GM19455 (cell line): ENCODE data around the gene E2F8.
A peak's percentile ranks its signal among the peaks of the same experiment; 100 is the strongest.
"Not testable (repeated sequence)": the region's sequence is repeated elsewhere in the genome, so short reads cannot be mapped to it uniquely, and the experiment has no call there.

Source experiments
- ATAC-seq: cut with Tn5 transposase; IDR thresholded peaks from one replicate; pipeline ENCODE4 v1.9.1; 2021; ENCODE audit not compliant: unreplicated experiment

E2F8 gene

DNA sequence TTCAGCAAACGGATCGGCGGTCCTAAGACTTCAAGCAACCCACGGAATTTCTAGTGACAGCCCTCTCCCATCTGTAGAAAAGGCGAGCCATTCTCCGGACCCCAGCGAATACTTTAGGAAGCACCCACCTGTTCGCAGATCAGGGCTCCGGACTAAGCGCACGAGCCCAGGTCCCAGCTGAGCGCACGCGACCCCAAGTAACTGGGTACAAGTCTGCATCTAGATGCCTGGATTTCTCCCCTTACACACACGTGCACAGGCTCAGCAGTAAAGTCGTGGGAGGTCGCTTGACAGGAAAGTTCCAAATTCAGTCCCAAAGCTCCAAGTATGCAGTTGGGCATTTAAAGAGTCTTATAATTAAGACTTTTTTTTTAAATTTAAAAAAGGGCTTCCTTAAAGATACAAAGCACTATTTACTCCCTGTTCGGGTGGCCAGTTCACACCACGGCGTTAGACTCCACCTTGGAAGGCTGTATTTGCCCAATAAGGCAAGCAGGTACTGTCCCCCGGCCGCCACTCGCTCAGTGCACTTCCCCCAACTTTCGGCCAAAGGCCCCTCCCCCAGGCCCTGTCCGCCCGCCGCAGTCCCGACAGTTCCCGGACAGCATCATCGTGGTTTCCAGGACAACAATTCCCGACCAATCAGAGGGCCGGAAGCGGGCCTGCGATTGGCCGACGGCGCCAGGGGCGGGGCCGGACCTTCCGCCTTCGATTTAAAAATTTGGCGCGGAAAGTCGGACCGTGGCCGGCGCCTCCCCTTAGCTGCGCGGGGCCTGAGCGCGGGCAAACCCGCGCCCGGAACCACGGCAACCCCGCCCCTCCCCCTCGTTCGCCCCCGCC is at the start of gene E2F8:
Gene E2F8, minus strand, starts transcription at position 526 of the 840 bp plus-strand sequence. CDS start 824 bp downstream, outside the sequence.
- peak; percentile 83 for ATAC-seq

GRCh38 chr11:19290356-19290755 is 49.6 kb upstream of the E2F8 start:
- no peak for ATAC-seq

GRCh38 chr11:19288256-19288655 is 47.5 kb upstream of the E2F8 start:
- ATAC-seq, result no peak

DNA sequence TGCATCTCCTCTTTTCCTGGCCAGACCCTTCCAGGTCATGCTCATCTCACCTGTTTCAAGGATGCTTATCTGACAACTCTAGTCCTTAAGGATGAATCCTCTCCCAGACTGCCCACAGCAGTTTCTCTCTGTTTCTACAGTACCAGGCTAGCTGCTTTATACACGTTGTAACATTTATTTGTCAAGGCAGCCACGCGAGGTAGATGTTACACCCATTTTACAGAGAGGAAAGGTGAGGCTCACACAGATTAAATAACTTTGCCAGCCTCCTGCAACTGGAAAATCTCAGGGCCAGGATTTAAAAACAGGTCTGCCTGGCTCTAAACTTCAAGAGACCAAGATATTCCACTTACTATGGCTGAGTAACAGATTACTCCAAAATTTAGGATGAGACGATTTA is 45.7 kb upstream of the E2F8 start:
- ATAC-seq, result no peak

DNA sequence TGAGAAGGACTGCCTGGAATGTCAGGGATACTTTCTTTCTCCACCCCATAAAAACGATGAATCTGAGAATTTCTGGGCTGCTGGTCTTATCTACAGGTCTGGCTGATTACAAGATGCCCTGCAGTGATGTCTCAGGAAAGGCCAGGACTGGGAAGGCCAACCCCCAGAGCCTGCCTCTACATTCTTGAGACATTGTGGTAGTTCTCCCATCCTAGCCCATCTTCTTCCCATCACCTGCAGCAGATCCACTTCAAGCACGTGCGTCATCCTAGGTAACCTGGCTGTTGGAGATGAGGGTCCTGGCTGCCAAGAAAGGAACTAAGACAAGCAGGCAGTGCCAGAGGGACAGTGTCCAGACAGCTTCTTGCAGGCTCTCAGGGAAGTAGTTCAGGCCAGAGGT is 44.1 kb upstream of the E2F8 start:
- no peak for ATAC-seq

GRCh38 chr11:19283991-19284390 is 43.2 kb upstream of the E2F8 start:
- no peak for ATAC-seq

DNA sequence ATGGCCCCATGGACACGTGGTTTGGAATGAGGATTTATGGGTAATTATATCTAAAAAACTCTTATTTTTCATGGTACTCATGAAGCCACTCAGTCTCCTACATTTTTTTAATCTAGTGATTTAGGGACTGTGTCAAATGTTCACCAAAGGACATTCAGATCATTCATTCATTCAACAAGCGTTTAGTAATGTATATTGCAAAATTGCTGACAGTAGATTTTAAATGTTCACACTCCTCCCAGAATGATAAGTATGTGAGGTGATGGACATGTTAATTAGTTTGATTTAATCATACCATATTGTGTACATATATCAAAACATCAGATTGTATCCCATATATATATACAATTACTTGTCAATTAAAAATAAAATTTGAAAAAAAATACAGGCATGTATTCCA is 40.8 kb upstream of the E2F8 start:
- no peak for ATAC-seq

- no peak for ATAC-seq
Observed at GRCh38 chr11:19281041-19281440, 40.3 kb upstream of the E2F8 start.

DNA sequence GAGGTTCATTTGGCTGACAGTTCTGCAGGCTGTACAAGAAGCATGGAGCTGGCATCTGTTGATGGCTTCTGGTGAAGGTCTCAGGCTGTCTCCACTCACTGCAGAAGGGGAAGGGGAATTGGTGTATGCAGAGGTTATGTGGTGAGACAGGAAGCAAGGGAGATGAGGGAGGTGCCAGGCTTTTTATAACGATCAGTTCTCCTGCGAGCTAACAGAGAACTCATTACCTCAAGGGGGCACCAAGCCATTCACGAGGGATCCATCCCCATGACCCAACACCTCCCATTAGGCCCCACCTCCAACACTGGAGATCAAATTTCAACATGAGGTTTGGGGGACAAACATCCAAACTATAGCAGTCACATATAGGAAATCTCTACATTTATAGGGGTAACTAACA is 38.7 kb upstream of the E2F8 start:
- no peak for ATAC-seq

DNA sequence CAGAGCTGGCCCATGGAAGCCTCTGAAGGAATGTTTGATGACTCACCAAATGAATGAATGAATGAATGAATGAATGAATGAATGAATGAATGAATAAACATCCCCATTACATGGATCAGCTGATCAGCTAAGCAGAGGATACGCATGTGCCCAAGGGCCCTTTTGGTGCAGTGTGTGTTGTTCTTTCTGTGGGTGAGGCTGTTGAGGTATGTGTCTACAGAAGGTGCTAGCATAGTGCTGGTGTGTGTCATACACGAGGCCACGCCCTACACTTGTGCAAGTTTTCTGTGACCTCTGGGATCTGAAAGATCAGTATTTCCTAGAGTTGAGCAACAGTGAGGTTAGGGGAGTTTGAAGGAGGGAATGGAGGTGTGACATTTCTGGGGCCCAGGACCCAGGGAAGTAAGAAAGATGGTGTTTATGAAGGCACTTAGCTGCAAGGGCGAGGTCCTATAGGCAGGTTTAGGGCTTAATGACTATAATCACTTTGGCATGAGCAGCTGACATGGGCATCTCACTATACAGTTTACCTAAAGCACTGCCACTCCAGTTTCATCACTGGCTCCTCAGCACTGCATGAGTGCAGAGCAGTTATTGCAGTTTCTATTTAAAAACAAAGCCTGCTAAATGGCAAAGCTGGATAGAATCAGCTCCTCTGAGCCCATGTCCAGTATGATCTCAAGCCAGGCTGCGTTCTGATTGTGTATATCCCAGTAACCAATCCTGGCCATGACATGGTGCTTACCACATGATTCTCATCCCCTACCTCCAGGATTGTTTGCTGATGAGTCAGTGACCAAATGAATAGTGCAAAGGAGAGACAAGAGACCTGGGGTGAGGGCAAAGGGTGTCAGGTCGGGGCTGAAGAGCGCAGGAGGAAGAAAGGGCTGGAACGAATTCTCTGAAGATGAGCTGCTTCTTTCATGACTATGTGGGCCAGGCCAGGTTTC is 36.4 kb upstream of the E2F8 start:
- no peak for ATAC-seq

- ATAC-seq, result no peak
Observed at GRCh38 chr11:19275496-19275895, 34.8 kb upstream of the E2F8 start.

GRCh38 chr11:19273219-19273618 is 32.5 kb upstream of the E2F8 start:
- not testable (repeated sequence) for ATAC-seq

DNA sequence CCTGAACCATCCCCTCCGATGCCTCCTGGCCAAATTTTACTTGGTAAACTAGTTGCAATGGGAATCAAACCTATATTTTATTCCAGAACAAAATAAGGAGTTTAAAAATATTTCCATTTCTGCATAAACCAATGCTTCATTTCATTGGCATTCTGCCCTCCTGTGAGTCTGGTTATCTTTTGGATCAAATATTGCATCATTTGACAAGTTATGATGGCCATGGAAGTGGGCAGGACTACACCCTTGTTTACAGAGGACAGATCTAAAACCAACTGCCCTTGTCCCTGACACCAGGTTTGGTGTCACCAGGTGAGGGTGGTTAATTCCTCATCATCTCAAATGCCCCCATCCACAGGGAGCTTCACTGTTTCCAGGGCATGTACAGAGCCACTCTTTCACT is 28.2 kb upstream of the E2F8 start:
- ATAC-seq, result no peak

DNA sequence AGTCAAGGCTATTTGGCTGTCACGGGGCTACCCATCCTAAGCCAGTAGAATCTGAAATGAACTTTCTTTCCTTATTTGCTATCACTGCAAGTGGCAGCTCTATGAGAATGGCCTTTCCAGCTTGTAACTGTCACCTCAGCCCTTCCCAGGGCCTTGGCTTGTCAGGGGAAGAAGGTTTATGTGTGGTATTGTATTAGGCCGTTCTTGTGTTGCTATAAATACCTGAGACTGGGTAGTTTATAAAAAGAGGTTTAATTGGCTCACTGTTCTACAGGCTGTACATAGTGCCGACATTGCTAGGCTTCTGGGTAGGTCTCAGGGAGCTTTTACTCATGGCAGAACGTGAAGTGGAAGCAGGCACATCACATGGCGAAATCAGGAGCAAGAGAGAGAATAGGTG is 26.8 kb upstream of the E2F8 start:
- no peak for ATAC-seq

DNA sequence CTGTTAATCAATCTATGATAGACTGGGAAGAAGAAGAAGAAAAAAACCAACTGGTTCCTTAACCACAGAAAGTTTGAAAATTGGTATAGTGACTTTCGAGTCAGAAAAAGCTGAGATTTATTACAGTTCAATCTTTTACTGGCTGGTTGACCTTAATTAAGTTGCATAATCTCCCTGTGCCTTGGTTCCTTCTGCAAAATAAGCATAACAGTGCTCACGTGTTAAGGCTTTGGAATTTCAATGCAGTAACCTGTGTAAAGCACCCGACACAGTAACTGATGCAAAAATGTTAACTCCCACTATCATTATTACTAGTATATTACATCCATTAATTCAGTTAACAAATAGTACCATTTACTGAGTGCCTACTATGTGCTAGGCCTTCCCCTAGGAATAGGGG is 22.6 kb upstream of the E2F8 start:
- no peak for ATAC-seq

- ATAC-seq, result no peak
Observed at GRCh38 chr11:19259487-19260345, 19.0 kb upstream of the E2F8 start.

DNA sequence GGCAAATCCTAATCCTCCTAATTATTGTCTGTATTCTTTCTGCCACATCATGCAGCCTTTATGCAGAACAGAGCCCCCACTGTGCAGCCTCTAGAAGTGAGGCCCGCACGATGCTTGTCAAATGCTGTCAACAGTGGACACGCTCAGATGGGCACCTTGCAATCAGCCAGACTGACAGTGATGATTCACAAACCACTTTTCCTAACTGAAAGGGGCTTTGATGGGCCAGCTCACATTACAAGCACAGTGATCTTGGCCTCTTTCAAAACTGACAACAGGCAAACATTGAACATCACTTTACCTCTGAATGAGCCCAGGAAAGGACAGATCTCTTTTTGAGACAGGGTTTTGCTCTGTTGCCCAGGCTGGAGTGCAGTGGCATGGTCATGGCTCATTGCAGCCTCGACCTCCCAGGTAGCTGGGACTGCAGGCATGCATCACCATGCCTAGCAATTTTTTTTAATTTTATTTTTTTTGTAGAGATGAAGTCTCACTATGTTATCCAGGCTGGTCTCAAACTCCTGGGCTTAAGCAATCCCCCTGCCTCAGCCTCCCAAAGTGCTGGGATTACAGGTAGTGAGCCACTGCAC is 18.0 kb upstream of the E2F8 start:
- no peak for ATAC-seq

- ATAC-seq, result not testable (repeated sequence)
Observed at GRCh38 chr11:19254441-19254840, 13.7 kb upstream of the E2F8 start.

DNA sequence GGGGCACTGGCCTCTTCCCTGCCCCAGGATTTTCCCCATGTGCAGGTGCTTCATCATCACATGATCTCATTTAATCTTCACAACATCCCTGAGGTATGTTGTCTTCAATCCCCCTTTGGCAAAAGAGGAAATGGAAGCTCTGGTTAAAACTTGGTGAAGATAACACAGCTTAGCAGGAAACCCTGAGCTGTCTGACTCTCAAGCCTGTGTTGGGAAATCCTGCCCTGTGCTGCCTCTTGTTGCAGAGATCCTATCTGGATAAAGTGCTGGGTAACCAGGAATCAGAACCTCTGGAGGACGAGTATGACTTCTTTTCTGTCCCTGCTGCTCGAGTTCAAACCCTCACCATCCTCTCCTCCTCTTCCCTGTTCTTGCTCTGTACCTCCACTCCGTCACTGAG is 13.1 kb upstream of the E2F8 start:
- ATAC-seq, result no peak

DNA sequence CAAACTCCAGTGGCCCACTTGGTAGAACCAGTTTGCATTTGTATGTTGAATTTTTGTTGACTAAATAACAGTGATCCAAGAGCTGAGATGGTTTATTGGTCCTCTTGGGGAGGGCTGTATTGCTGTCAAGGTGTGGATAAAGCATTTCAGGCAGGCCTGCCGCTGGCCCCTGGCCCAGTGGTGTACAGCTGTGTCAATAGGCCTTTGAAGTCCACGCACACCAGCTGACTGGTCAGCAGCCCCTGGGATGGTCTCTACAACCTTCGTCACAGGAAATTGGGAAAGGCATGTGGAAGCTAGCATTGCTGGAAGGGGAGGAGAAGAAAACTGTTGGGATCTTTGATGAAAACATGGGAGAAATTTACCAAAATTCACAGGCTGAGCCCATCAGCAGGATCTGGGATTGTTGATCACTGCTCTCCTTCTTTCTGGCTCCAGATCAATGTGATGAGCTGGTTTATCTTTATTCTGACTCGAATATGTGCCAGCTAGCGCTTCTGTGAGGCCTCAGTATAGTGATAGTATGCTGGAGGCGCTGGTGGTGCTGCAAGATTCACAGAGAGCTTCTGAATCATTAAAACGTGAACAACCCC is 12.5 kb upstream of the E2F8 start:
- ATAC-seq, result no peak
